H54 (cell line): ENCODE data around the gene SLC44A4.
A peak's percentile ranks its signal among the peaks of the same experiment; 100 is the strongest.
"Not testable (repeated sequence)": the region's sequence is repeated elsewhere in the genome, so short reads cannot be mapped to it uniquely, and the experiment has no call there.

Experiments used
- DNase-seq: peaks from one replicate; pipeline ENCODE4 v3.0.0; 2011; ENCODE audit warnings: low spot score, mixed read lengths; ENCODE audit not compliant: insufficient read length
- FAIRE-seq: peaks from 3 replicates; lab custom pipeline; 2011; peaks lifted over from hg19 to GRCh38; lab: Jason Lieb, UNC
- POLR2A ChIP-seq: IDR thresholded peaks from 2 replicates; pipeline ENCODE4 v1.6.1; 2011; ENCODE audit warnings: low read depth, mild to moderate bottlenecking, low read length

Gene SLC44A4

DNA sequence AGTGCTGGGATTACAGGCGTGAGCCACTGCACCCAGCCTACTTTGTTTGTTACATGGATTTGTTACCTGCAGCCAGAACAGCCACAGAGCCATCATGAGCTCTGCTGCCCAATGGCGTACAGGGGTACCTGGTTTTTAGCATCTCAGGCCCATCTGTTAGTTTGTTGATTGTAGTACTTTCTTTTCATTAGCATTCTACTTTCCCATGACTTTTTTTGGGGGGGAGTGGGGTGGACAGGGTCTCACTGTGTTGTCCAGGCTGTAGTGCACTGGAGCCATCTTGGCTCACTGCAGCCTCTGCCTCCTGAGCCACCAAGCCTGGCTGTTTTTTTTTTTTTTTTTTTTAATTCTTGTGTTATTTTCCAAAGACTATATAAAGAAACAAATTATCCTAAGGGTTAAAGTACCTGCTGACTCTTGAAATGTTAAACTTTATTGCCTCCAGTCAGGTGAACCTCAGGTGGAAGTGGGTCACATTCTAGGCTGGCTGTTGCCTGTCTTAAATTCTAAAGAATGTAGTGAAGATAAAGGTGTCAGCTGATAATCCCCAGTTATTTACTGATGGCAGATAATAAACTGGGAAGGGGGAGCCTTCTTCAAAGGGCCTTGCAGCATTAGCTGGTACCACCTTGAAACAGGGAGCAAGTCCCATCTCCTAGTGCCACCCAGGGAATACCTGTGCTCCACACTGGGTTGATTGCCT, 31.4 kb downstream of the SLC44A4 start:
- FAIRE-seq = no peak
- TF ChIP-seq POLR2A = no peak
- DNase-seq = no peak

- FAIRE-seq (no peak), DNase-seq (no peak)
- no peak for TF ChIP-seq POLR2A
Measured at GRCh38 chr6:31844507-31844906, 34.3 kb downstream of the SLC44A4 start.

DNA sequence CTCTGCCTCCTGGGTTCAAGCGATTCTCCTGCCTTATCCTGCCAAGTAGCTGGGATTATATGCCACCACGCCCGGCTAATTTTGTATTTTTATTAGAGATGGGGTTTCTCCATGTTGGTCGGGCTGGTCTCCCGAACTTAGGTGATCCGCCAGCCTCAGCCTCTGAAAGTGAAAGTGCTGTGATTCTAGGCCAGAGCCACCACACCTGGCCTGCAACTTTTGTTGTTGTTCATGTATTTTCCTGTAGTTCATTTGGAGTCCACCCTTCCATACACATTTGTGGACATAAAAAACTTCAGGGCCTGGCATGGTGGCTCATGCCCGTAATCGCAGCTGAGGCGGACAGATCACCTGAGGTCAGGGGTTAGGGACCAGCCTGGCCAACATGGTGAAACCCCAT, 36.7 kb downstream of the SLC44A4 start:
- TF ChIP-seq POLR2A = no peak
- no peak for FAIRE-seq

GRCh38 chr6:31839779-31840126, 39.0 kb downstream of the SLC44A4 start:
- FAIRE-seq, DNase-seq: not testable (repeated sequence)

More for the DNA sequence above, 36.7 kb downstream of the SLC44A4 start:
- no peak for DNase-seq

- no peak for DNase-seq
- no peak for TF ChIP-seq POLR2A
- no peak for FAIRE-seq
Measured at GRCh38 chr6:31838968-31839367, 39.8 kb downstream of the SLC44A4 start.

DNA sequence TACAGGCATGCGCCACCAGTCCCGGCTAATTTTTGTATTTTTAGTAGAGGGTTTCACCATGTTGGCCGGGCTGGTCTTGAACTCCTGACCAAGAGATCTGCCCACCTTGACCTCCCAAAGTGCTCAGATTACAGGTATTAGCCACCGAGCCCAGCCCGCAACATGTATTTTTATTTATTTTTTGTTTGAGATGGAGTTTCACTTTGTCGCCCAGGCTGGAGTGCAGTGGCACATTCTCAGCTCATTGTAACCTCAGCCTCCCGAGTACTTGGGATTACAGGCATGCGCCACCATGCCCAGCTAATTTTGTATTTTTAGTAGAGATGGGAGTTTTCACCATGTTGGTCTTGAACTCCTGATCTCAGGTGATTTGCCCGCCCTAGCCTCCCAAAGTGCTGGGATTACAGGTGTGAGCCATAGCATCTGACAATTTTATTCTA, 40.7 kb downstream of the SLC44A4 start:
- not testable (repeated sequence) for FAIRE-seq, DNase-seq

DNA sequence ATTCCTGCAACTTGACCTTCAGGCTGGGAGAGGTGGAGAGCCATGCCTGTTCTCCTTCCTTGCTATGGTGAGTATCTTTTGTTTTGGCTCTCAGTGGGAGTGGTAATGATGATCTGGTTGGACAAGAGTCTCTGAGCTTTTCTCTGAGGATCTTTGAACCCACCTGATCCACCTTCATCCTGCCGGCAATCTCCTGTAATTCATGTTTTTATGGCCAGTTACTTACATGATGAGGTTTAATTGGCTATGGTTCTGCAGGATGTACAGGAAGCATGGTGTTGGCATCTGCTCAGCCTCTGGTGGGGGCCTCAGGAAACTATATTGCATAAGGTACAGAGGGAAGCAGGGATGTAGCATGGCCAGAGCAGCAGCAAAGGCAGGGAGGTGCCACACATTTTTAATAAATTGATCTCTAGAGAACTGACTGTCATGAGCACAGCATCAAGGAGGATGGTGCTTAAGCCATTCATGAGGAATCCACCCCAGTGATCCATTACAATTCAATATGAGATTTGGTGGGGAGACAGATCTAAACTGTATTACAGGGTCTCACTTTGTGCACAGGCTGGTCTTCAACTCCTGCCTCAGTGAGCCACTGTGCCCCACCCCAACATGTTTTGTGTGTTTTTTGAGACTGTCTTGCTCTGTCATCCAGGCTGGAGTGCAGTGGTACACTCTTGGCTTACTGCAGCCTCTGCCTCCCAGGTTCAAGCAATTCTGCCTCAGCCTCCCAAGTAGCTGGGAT, 41.3 kb downstream of the SLC44A4 start:
- FAIRE-seq (no peak), DNase-seq (no peak)
- TF ChIP-seq POLR2A = no peak

- TF ChIP-seq POLR2A = no peak
- DNase-seq (no peak), FAIRE-seq (no peak)
Measured at GRCh38 chr6:31836474-31837368, 42.1 kb downstream of the SLC44A4 start.

DNA sequence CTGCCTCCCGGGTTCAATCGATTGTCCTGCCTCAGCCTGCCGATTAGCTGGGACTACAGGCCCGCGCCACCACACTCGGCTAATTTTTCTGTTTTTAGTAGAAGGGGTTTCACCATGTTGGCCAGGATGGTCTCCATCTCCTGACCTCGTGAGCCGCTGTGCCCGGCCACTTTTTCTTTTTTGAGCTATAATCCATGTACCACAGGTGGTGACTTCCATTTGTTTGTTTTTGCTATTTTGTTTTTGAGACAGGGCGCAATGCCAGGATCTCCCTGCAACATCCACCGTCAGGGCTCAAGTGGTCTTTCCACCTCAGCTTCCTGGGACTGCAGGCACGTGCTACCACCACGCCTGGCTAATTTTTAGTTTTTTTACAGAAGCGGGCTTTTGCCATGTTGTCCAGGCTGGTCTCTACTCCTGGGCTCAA, 42.7 kb downstream of the SLC44A4 start:
- FAIRE-seq (no peak), DNase-seq (no peak)

DNA sequence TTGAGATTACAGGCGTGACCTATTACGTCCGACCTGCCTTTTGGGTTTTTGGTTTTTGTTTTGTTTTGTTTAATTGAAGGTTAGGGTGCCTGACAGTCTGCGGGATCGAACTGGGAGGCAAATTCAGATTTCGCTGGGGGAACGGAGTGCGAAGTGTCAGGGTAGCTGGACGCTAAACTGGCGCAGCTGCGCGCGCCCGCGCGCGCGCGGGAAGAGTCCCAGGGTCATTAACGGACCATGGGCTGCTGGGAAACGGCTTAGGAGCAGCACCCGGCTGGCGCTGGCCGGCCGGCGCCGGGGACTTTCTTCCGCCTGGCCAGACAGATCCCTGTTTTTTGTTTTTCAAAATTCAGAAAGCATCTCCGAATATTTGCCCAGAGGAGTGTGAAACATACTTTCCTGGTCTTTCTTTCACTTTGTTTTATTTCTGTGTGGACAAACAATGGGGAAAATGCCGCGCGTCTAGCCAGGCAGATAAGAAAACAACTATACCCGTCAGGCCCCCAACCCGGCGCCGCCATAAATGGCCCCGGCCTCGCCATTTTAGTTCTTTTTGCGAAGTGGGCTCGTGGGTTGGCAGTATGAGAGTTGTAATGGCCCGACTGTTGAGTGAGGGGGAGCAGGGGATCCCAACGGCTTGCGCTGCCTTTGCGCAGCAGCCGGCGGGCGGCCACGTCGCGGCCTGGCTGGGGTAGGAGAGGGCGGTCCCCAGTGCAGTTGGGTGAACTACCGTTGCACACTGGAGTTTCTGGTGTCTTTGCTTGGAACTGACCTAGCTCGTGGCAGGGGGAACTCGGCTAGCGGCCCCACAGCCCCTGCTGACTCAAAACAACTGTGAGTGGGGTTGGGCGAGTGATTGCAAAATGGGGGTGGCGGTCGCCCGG, 44.2 kb downstream of the SLC44A4 start:
- DNase-seq (peak; percentile 78), FAIRE-seq (no peak)
- peak; percentile 93 for TF ChIP-seq POLR2A

More for the DNA sequence above, 42.7 kb downstream of the SLC44A4 start:
- no peak for TF ChIP-seq POLR2A

GRCh38 chr6:31831350-31832215, 47.2 kb downstream of the SLC44A4 start:
- FAIRE-seq (no peak), DNase-seq (no peak)
- no peak for TF ChIP-seq POLR2A

GRCh38 chr6:31830886-31831335, 47.9 kb downstream of the SLC44A4 start:
- no peak for TF ChIP-seq POLR2A
- FAIRE-seq = no peak
- no peak for DNase-seq
